Measurements from ENCODE around the gene AJAP1. TPM values are rescaled to one million over a fixed set of nuclear protein-coding genes. Genes with fewer than 3 reads are reported as not detected.

Gene AJAP1
- total RNA-seq, 2 experiments from 2014 or later = 0.39 to 0.47 TPM

- no peaks in the 10 kb centered on the region for H3K36me3 Mint-ChIP-seq (ENCODE audit: low read depth)
- ATAC-seq (ENCODE audit: poor library complexity) (no peak), DNase-seq (no peak)
- peaks cover 0 to 21% of the 10 kb centered on the region in 2 experiments for H3K9me3 ChIP-seq (ENCODE audit: control insufficient read depth in 1 of 2, insufficient read depth in 1 of 2, low read length in 2 of 2)
- TF ChIP-seq CTCF (IDR thresholded peaks at IDR 0.05) = no peak
- no peak overlapping the region for H3K27ac ChIP-seq (ENCODE audit: low read depth in 1 of 2, low read length in 2 of 2)
- peaks cover 60% of the 10 kb centered on the region for H3K27me3 Mint-ChIP-seq
- peaks cover 18 to 21% of the 10 kb centered on the region in 2 experiments for H3K27me3 ChIP-seq (ENCODE audit: control insufficient read depth in 1 of 2, insufficient read depth in 2 of 2, low read length in 2 of 2)
- H3K9me3 Mint-ChIP-seq = no peaks in the 10 kb centered on the region
- no peak overlapping the region for H3K4me3 ChIP-seq (ENCODE audit: low read length)
- ChIA-PET CTCF (no interaction called here), POLR2A (no interaction called here)
- no peaks in the 10 kb centered on the region for H3K4me1 ChIP-seq (ENCODE audit: insufficient read depth, low read length)
- no peaks in the 10 kb centered on the region for H3K36me3 ChIP-seq (ENCODE audit: insufficient read depth, low read length)
- intact Hi-C loops (cut with DNase I, micrococcal nuclease) = no loop called here
- H3K4me3 Mint-ChIP-seq = no peak overlapping the region
- H3K4me1 Mint-ChIP-seq (ENCODE audit: low read depth) = no peaks in the 10 kb centered on the region
- no peak overlapping the region for H3K27ac Mint-ChIP-seq
Observed at GRCh38 chr1:4662168-4662567, 7.8 kb downstream of the AJAP1 start.

DNA sequence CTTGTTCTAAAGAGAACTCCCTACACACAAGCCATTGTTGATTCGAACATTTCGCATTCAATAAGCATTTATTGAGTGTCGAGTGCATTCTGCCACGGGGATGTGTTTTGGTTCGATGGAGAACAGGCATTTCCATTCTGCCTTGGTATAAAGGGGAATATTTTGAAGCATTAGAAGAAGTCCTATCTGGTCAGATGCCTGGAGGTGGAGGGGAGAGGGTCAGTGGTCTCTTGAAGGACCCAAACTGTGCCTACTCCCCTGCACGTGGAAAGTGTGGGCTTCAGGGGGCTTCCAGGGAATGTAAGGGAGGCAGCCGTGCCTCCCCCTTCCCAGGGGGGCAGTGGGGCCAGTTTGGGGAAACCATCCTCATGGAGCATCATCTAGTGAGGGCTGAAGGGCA, 8.3 kb downstream of the AJAP1 start:
- ATAC-seq (ENCODE audit: poor library complexity) (no peak), DNase-seq (no peak)
- no peaks in the 10 kb centered on the region for H3K36me3 Mint-ChIP-seq (ENCODE audit: low read depth)
- H3K9me3 ChIP-seq (ENCODE audit: control insufficient read depth in 1 of 2, insufficient read depth in 1 of 2, low read length in 2 of 2) = peaks cover 0 to 21% of the 10 kb centered on the region in 2 experiments
- peaks cover 16 to 17% of the 10 kb centered on the region in 2 experiments for H3K27me3 ChIP-seq (ENCODE audit: control insufficient read depth in 1 of 2, insufficient read depth in 2 of 2, low read length in 2 of 2)
- H3K9me3 Mint-ChIP-seq = no peaks in the 10 kb centered on the region
- peaks cover 55% of the 10 kb centered on the region for H3K27me3 Mint-ChIP-seq
- POLR2A ChIA-PET = no interaction called here
- no peak for TF ChIP-seq CTCF (IDR thresholded peaks at IDR 0.05)
- H3K4me3 Mint-ChIP-seq = no peak overlapping the region
- intact Hi-C loops (cut with DNase I, micrococcal nuclease) = no loop called here
- H3K4me3 ChIP-seq (ENCODE audit: low read length) = no peak overlapping the region
- no peaks in the 10 kb centered on the region for H3K36me3 ChIP-seq (ENCODE audit: insufficient read depth, low read length)
- no peaks in the 10 kb centered on the region for H3K4me1 Mint-ChIP-seq (ENCODE audit: low read depth)
- H3K27ac ChIP-seq (ENCODE audit: low read depth in 1 of 2, low read length in 2 of 2) = no peak overlapping the region
- no peaks in the 10 kb centered on the region for H3K4me1 ChIP-seq (ENCODE audit: insufficient read depth, low read length)
- CTCF ChIA-PET = no interaction called here
- no peak overlapping the region for H3K27ac Mint-ChIP-seq

- Mint-ChIP-seq H3K27ac (no peak overlapping the region), H3K9me3 (no peaks in the 10 kb centered on the region), H3K4me3 (no peak overlapping the region), H3K36me3 (ENCODE audit: low read depth) (no peaks in the 10 kb centered on the region), H3K27me3 (peaks cover 43% of the 10 kb centered on the region), H3K4me1 (ENCODE audit: low read depth) (no peaks in the 10 kb centered on the region)
- no peaks in the 10 kb centered on the region for H3K36me3 ChIP-seq (ENCODE audit: insufficient read depth, low read length)
- DNase-seq = no peak
- ChIA-PET POLR2A (no interaction called here), CTCF (no interaction called here)
- intact Hi-C loops (cut with DNase I, micrococcal nuclease) = no loop called here
- no peak overlapping the region for H3K27ac ChIP-seq (ENCODE audit: low read depth in 1 of 2, low read length in 2 of 2)
- H3K27me3 ChIP-seq (ENCODE audit: control insufficient read depth in 1 of 2, insufficient read depth in 2 of 2, low read length in 2 of 2) = peaks cover 4% of the 10 kb centered on the region in 2 experiments
- no peak for TF ChIP-seq CTCF (IDR thresholded peaks at IDR 0.05)
- H3K4me3 ChIP-seq (ENCODE audit: low read length) = no peak overlapping the region
- H3K9me3 ChIP-seq (ENCODE audit: control insufficient read depth in 1 of 2, insufficient read depth in 1 of 2, low read length in 2 of 2) = peaks cover 0 to 16% of the 10 kb centered on the region in 2 experiments
- H3K4me1 ChIP-seq (ENCODE audit: insufficient read depth, low read length) = no peaks in the 10 kb centered on the region
- no peak for ATAC-seq (ENCODE audit: poor library complexity)
Observed at GRCh38 chr1:4664095-4664494, 9.7 kb downstream of the AJAP1 start.
